Neuronal stem cell (in vitro differentiated cells): ENCODE measurements around the gene RBM42. TPM values are rescaled to one million over a fixed set of nuclear protein-coding genes. Genes with fewer than 3 reads are reported as not detected.
A peak's percentile ranks its signal among the peaks of the same experiment; 100 is the strongest.

Experiments
- DNase-seq: peaks from one replicate; pipeline ENCODE4 v3.0.0-alpha.2; 2013; ENCODE audit warnings: low spot score
- H2AFZ ChIP-seq: one replicate; pipeline ENCODE4 v1.6.1; 2013; ENCODE audit warnings: mild to moderate bottlenecking, low read length, inconsistent platforms
- H2AK5ac ChIP-seq: 2 replicates; pipeline ENCODE4 v1.6.1; 2013; ENCODE audit warnings: low read depth, mild to moderate bottlenecking, inconsistent platforms, low read length, moderate library complexity, mixed read lengths
- H2BK120ac ChIP-seq: 2 replicates; pipeline ENCODE4 v1.6.1; 2013; ENCODE audit warnings: low read depth, mild to moderate bottlenecking, inconsistent platforms, low read length, moderate library complexity, mixed read lengths
- H2BK12ac ChIP-seq: one replicate; pipeline ENCODE4 v1.6.1; 2013; ENCODE audit warnings: low read length, inconsistent platforms
- H2BK15ac ChIP-seq: 2 replicates; pipeline ENCODE4 v1.6.1; 2013; ENCODE audit warnings: mild to moderate bottlenecking, low read length, inconsistent platforms, mixed read lengths
- H2BK5ac ChIP-seq: one replicate; pipeline ENCODE4 v1.6.1; 2013; ENCODE audit warnings: inconsistent platforms, mild to moderate bottlenecking, low read length, moderate library complexity
- H3K14ac ChIP-seq: one replicate; pipeline ENCODE4 v1.6.1; 2013; ENCODE audit warnings: low read length, inconsistent platforms
- H3K18ac ChIP-seq: 2 replicates; pipeline ENCODE4 v1.6.1; 2013; ENCODE audit warnings: low read length, inconsistent platforms
- H3K23ac ChIP-seq: 2 replicates; pipeline ENCODE4 v1.6.1; 2013; ENCODE audit warnings: low read depth, mild to moderate bottlenecking, mixed read lengths, low read length, inconsistent platforms; ENCODE audit not compliant: poor library complexity
- H3K27ac ChIP-seq: replicated peaks from 3 replicates; pipeline ENCODE4 v1.5.1; 2013; ENCODE audit warnings: low read length, inconsistent platforms
- H3K27me3 ChIP-seq, 3 experiments: 2 replicates each; pipeline ENCODE4 v1.6.1; 2013; ENCODE audit warnings: low read length in 3 of 3, mild to moderate bottlenecking in 2 of 3, inconsistent platforms in 1 of 3, low read depth in 1 of 3, mixed read lengths in 1 of 3, moderate library complexity in 1 of 3; ENCODE audit not compliant: control insufficient read depth in 3 of 3, insufficient read depth in 3 of 3
- H3K36me3 ChIP-seq, 2 donors: replicated peaks in 1 of 2; 2 replicates each; pipeline ENCODE4 v1.6.1; 2013; ENCODE audit warnings: low read length in 2 of 2; ENCODE audit not compliant: control insufficient read depth in 2 of 2, insufficient read depth in 2 of 2
- H3K4ac ChIP-seq: 2 replicates; pipeline ENCODE4 v1.6.1; 2013; ENCODE audit warnings: inconsistent platforms, mild to moderate bottlenecking, low read length, moderate library complexity
- H3K4me1 ChIP-seq, 2 donors: 1 replicate in 1 of 2; 2 replicates in 1 of 2; pipeline ENCODE4 v1.6.1; 2013; ENCODE audit warnings: low read length in 2 of 2, low read depth in 1 of 2; ENCODE audit not compliant: control insufficient read depth in 2 of 2, insufficient read depth in 1 of 2
- H3K4me2 ChIP-seq: one replicate; pipeline ENCODE4 v1.6.1; 2013; ENCODE audit warnings: mild to moderate bottlenecking, low read length, inconsistent platforms; ENCODE audit not compliant: insufficient read depth, poor library complexity, severe bottlenecking
- H3K4me3 ChIP-seq, 2 donors: 2 replicates each; pipeline ENCODE4 v1.5.1; 2013; ENCODE audit warnings: low read length in 2 of 2, mild to moderate bottlenecking in 2 of 2, inconsistent platforms in 1 of 2, moderate library complexity in 1 of 2
- H3K79me1 ChIP-seq: one replicate; pipeline ENCODE4 v1.6.1; 2013; ENCODE audit warnings: low read depth, mild to moderate bottlenecking, inconsistent platforms, low read length, moderate library complexity
- H3K9ac ChIP-seq: one replicate; pipeline ENCODE4 v1.6.1; 2013; ENCODE audit warnings: mild to moderate bottlenecking, low read depth, low read length, inconsistent platforms; ENCODE audit not compliant: poor library complexity
- H3K9me3 ChIP-seq, 2 donors: replicated peaks in 1 of 2; 2 replicates each; pipeline versions ENCODE3 to v1.6.1; 2013; ENCODE audit warnings: low read length in 2 of 2, mild to moderate bottlenecking in 2 of 2, inconsistent platforms in 1 of 2, low read depth in 1 of 2, mixed read lengths in 1 of 2, moderate library complexity in 1 of 2; ENCODE audit not compliant: control insufficient read depth in 2 of 2, insufficient read depth in 1 of 2
- H4K8ac ChIP-seq: one replicate; pipeline ENCODE4 v1.6.1; 2013; ENCODE audit warnings: low read depth, mild to moderate bottlenecking, inconsistent platforms, low read length, moderate library complexity
- H4K91ac ChIP-seq: one replicate; pipeline ENCODE4 v1.6.1; 2013; ENCODE audit warnings: low read length, low read depth, mild to moderate bottlenecking, inconsistent platforms; ENCODE audit not compliant: poor library complexity
- WGBS, 2 donors: extraction: QIAGEN DNeasy Blood & Tissue Kit; methylation state at CpG; one replicate each; pipeline ENCODE4 v1.1.7; 2013; ENCODE audit warnings: missing lambda C conversion rate in 2 of 2, mixed read lengths in 1 of 2; ENCODE audit not compliant: insufficient read length in 2 of 2, insufficient replicate concordance in 1 of 2; ENCODE audit errors: extremely low coverage in 2 of 2; 5-methylcytosine and 5-hydroxymethylcytosine counted together
- polyA plus RNA-seq, 2 experiments: library from polyadenylated mRNA; stranded (reverse); fragments of 200-250 nt; gene quantifications; one replicate each; pipeline ENCODE4 v1.2.3, GENCODE V29; 2013

Gene RBM42, protein sequence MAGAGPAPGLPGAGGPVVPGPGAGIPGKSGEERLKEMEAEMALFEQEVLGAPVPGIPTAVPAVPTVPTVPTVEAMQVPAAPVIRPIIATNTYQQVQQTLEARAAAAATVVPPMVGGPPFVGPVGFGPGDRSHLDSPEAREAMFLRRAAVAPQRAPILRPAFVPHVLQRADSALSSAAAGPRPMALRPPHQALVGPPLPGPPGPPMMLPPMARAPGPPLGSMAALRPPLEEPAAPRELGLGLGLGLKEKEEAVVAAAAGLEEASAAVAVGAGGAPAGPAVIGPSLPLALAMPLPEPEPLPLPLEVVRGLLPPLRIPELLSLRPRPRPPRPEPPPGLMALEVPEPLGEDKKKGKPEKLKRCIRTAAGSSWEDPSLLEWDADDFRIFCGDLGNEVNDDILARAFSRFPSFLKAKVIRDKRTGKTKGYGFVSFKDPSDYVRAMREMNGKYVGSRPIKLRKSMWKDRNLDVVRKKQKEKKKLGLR
- 39.0 TPM for polyA plus RNA-seq (2013, experiment 1 of 2)
- 39.4 TPM for polyA plus RNA-seq (2013, experiment 2 of 2)

DNA sequence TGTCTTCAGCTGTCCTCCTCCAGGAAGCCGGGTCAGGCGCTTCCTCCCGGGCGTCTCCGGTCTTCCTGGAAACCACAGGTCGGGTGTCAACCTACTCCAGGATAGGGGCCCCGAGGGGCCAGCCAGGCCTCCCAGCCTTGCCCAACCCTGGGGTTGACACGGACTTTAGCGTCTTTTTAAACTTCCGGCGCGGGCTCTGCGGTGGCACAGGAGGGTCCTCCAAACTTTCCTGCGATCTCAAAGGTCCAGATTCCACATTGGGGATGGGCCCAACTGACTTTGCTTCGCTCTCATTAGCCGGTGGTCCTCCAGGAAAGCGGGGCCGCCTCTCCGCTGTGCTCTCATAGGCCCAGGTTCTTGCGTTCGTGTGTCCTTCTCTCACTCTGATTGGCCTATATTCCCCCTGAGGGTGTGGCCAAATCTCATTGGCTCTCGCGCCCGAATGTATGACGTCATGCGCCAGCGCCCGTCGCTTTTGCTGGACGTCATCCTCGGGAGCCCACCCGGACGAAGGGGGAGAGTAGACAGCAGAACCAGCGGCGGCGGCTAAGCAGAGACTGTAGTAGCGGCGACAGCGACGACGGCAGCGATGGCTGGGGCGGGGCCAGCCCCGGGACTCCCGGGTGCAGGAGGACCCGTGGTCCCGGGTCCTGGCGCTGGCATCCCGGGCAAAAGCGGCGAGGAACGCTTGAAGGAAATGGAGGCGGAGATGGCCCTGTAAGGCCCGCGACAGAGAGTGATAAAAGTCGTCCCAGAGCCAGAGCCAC is at the start of gene RBM42:
Gene RBM42 (plus strand): TSS at position 472 of the 767 bp plus-strand sequence. CDS start 118 bp downstream, at position 590.
- peaks cover 3% of the 10 kb centered on the region for H3K79me1 ChIP-seq
- H3K27me3 ChIP-seq = no peaks in the 10 kb centered on the region
- peak within 1 kb of the TSS; percentile 62 to 96 for H3K4me3 ChIP-seq
- no peak within 1 kb of the TSS for H4K91ac ChIP-seq
- peaks cover 5% of the 10 kb centered on the region in 2 donors for H3K4me1 ChIP-seq
- WGBS, 2 donors = no CpG with 5 or more reads among the region's 56 CpGs
- H3K4me2 ChIP-seq = peak within 1 kb of the TSS; percentile 94
- H3K36me3 ChIP-seq = peaks cover 23 to 36% of the 10 kb centered on the region in 2 donors
- no peak within 1 kb of the TSS for H2BK12ac ChIP-seq
- H3K23ac ChIP-seq = peak within 1 kb of the TSS; percentile 85
- peak within 1 kb of the TSS; percentile 11 for H2BK5ac ChIP-seq
- no peak within 1 kb of the TSS for H2BK120ac ChIP-seq
- peak within 1 kb of the TSS; percentile 85 for H3K9ac ChIP-seq
- no peak within 1 kb of the TSS for H2BK15ac ChIP-seq
- peak within 1 kb of the TSS; percentile 65 for H3K18ac ChIP-seq
- H2AFZ ChIP-seq = peak within 1 kb of the TSS; percentile 86
- peak within 1 kb of the TSS; percentile 16 for H2AK5ac ChIP-seq
- H3K4ac ChIP-seq = peak within 1 kb of the TSS; percentile 8
- peak within 1 kb of the TSS; percentile 67 for H3K27ac ChIP-seq
- DNase-seq = peak; percentile 99
- no peak within 1 kb of the TSS for H3K14ac ChIP-seq
- H4K8ac ChIP-seq = no peak within 1 kb of the TSS
- no peaks in the 10 kb centered on the region for H3K9me3 ChIP-seq

DNA sequence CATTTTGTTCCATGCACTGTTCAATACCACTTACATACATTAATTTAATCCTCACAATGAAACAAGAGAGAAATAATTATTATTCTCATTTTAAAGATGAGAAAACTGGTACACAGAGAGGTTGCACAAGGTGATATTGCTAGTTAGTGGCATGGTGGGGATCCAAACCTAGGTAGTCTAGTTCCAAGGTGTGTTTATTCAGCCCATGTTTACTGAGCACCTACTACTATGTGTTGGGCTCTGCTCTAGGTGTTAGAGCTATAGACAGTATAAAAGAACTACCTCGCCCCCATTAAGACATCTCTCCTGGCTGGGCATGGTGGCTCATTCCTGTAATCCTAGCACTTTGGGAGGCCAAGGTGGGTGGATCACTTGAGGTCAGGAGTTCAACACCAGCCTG is 46.1 kb upstream of the RBM42 start:
- H3K4ac ChIP-seq = no peak overlapping the region
- no peaks in the 10 kb centered on the region for H3K4me1 ChIP-seq
- no peak overlapping the region for H2BK5ac ChIP-seq
- H2BK15ac ChIP-seq = no peak overlapping the region
- H4K8ac ChIP-seq = no peak overlapping the region
- H3K23ac ChIP-seq = no peak overlapping the region
- no peak overlapping the region for H2BK120ac ChIP-seq
- H3K14ac ChIP-seq = no peak overlapping the region
- no CpG with 5 or more reads among the region's 1 CpG for whole genome bisulfite sequencing, 2 donors
- no peak overlapping the region for H2AFZ ChIP-seq
- H3K27ac ChIP-seq = no peak overlapping the region
- peaks cover 1% of the 10 kb centered on the region for H3K79me1 ChIP-seq
- H3K4me2 ChIP-seq = no peak overlapping the region
- no peak overlapping the region for H2BK12ac ChIP-seq
- H3K9me3 ChIP-seq = peaks cover 2 to 3% of the 10 kb centered on the region in 2 donors
- no peak overlapping the region for H3K9ac ChIP-seq
- no peak overlapping the region for H2AK5ac ChIP-seq
- H3K18ac ChIP-seq = no peak overlapping the region
- H3K4me3 ChIP-seq = no peak overlapping the region
- no peaks in the 10 kb centered on the region for H3K36me3 ChIP-seq
- H3K27me3 ChIP-seq = no peaks in the 10 kb centered on the region
- no peak for DNase-seq
- no peak overlapping the region for H4K91ac ChIP-seq

DNA sequence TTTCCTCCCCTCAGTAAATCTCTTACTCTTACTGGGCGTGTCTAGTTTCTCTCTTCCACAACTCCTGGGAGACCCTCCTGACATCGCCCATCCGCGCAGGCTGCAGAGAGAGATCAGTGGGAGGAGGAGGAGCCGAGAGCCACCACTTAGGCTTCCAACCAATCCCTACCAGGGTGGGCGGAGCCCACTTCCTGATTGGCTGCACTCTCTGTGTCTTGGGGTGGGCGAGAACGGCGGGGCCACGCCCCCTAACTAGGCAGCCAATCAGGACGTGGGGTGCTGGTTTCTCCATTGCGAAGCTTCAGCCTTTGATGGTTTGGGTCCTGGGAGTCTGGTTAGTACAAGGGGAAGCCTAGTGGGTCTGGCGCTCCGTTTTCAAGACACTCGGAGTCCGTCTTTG is 43.0 kb upstream of the RBM42 start, which contains the start of gene PMIS2:
Gene PMIS2 (plus strand): TSS at position 326 of the 400 bp plus-strand sequence. CDS start 87 bp downstream, outside the sequence.
- no peak within 1 kb of the TSS for H2AK5ac ChIP-seq
- no peak within 1 kb of the TSS for H3K23ac ChIP-seq
- H2BK12ac ChIP-seq = no peak within 1 kb of the TSS
- H3K27ac ChIP-seq = no peak within 1 kb of the TSS
- H3K4me3 ChIP-seq = no peak within 1 kb of the TSS
- no peak within 1 kb of the TSS for H4K91ac ChIP-seq
- H3K18ac ChIP-seq = no peak within 1 kb of the TSS
- no peak within 1 kb of the TSS for H2AFZ ChIP-seq
- H3K27me3 ChIP-seq = peaks cover 0 to 3% (median 0%) of the 10 kb centered on the region in 3 experiments
- no peak within 1 kb of the TSS for H3K4me2 ChIP-seq
- no peak within 1 kb of the TSS for H3K9ac ChIP-seq
- peaks cover 1% of the 10 kb centered on the region for H3K79me1 ChIP-seq
- no CpG with 5 or more reads among the region's 16 CpGs for WGBS, 2 donors
- peaks cover 0 to 3% of the 10 kb centered on the region in 2 donors for H3K9me3 ChIP-seq
- H3K36me3 ChIP-seq = no peaks in the 10 kb centered on the region
- H4K8ac ChIP-seq = no peak within 1 kb of the TSS
- H3K4ac ChIP-seq = no peak within 1 kb of the TSS
- H2BK5ac ChIP-seq = no peak within 1 kb of the TSS
- H3K4me1 ChIP-seq = no peaks in the 10 kb centered on the region
- H3K14ac ChIP-seq = no peak within 1 kb of the TSS
- DNase-seq = no peak
- no peak within 1 kb of the TSS for H2BK15ac ChIP-seq
- no peak within 1 kb of the TSS for H2BK120ac ChIP-seq
